Stimulated activated naive CD4-positive, alpha-beta T cell treated with Interleukin-2 at 50 U/mL for 16 hours (primary cell): ENCODE data around the gene PDYN.

Experiments
- DNase-seq: peaks from one replicate; lab custom pipeline; 2025; lab: John Stamatoyannopoulos, UW

PDYN gene

GRCh38 chr20:1994627-1995026, 769 bp upstream of the PDYN start:
- DNase-seq: no peak

- DNase-seq: no peak
Measured at GRCh38 chr20:1992359-1993110, 1.3 kb downstream of the PDYN start.

- no peak for DNase-seq
Measured at GRCh38 chr20:1987826-1988225, 6.0 kb downstream of the PDYN start.

- DNase-seq: no peak
Measured at GRCh38 chr20:1983301-1983700, 10.6 kb downstream of the PDYN start.

GRCh38 chr20:1982686-1983085, 11.2 kb downstream of the PDYN start:
- no peak for DNase-seq

GRCh38 chr20:1979106-1979778, 14.6 kb downstream of the PDYN start:
- DNase-seq: no peak

GRCh38 chr20:1975291-1975690, 18.6 kb downstream of the PDYN start:
- DNase-seq: no peak

GRCh38 chr20:1973601-1974440, 20.0 kb downstream of the PDYN start:
- DNase-seq: no peak

GRCh38 chr20:1971893-1972586, 21.8 kb downstream of the PDYN start:
- no peak for DNase-seq

- no peak for DNase-seq
Measured at GRCh38 chr20:1968964-1969363, 24.9 kb downstream of the PDYN start.

- peak; percentile 70 for DNase-seq
Measured at GRCh38 chr20:1965520-1966351, 28.1 kb downstream of the PDYN start.

GRCh38 chr20:1964659-1965405, 29.0 kb downstream of the PDYN start:
- DNase-seq: no peak

- no peak for DNase-seq
Measured at GRCh38 chr20:1964061-1964460, 29.8 kb downstream of the PDYN start.

- no peak for DNase-seq
Measured at GRCh38 chr20:1961374-1961773, 32.5 kb downstream of the PDYN start.

GRCh38 chr20:1959156-1959555, 34.7 kb downstream of the PDYN start:
- DNase-seq: no peak

GRCh38 chr20:1958426-1958825, 35.4 kb downstream of the PDYN start:
- no peak for DNase-seq

GRCh38 chr20:1955217-1955616, 38.6 kb downstream of the PDYN start:
- no peak for DNase-seq

GRCh38 chr20:1953621-1954020, 40.2 kb downstream of the PDYN start:
- no peak for DNase-seq

- no peak for DNase-seq
Measured at GRCh38 chr20:1952737-1953530, 40.9 kb downstream of the PDYN start.
